ENCODE results near the gene DUOX2.

Gene DUOX2

DNA sequence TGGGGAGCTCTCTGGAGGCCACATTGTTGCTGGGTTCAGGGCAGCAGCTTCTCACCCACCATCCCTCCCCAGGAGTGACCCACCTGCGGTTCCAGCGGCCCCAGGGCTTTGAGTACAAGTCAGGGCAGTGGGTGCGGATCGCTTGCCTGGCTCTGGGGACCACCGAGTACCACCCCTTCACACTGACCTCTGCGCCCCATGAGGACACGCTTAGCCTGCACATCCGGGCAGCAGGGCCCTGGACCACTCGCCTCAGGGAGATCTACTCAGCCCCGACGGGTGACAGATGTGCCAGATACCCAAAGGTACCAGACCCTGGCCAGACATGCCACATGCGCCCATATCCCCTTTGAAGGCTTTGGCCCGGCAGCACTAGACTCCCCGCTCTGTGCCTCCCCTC is 47.7 kb upstream of the DUOX2 start:
- Histone ChIP-seq H3K4me1 (ENCODE audit: insufficient read depth, low read length, poor library complexity, severe bottlenecking) (peaks cover 15% of the 10 kb centered on the region), H3K4me3 (ENCODE audit: low read length, poor library complexity, severe bottlenecking) (no peak overlapping the region), H3K9me2 (replicated peaks; ENCODE audit: low read depth, low read length) (no peaks in the 10 kb centered on the region), H3K36me3 (ENCODE audit: insufficient read depth, low read length) (no peaks in the 10 kb centered on the region), H3F3A (ENCODE audit: low read depth) (no peaks in the 10 kb centered on the region), H3K4me2 (ENCODE audit: low read depth, low read length, poor library complexity, severe bottlenecking) (no peak overlapping the region), H3K27me3 (ENCODE audit: insufficient read depth, low read length, poor library complexity, severe bottlenecking) (no peaks in the 10 kb centered on the region), H3K79me2 (ENCODE audit: insufficient read depth, low read length) (peaks cover 15% of the 10 kb centered on the region), H4K20me1 (ENCODE audit: insufficient read depth, low read length, poor library complexity, severe bottlenecking) (no peaks in the 10 kb centered on the region), H3K9me3 (ENCODE audit: insufficient read depth, low read depth, low read length) (no peaks in the 10 kb centered on the region), H3K9ac (ENCODE audit: low read depth, low read length, poor library complexity, severe bottlenecking) (no peak overlapping the region), H2AFZ (ENCODE audit: low read length) (no peak overlapping the region)
- no peak for TF ChIP-seq EZH2phosphoT487 (IDR thresholded peaks at IDR 0.05; ENCODE audit: borderline replicate concordance)
- no peak for TF ChIP-seq CTCF (conservative IDR thresholded peaks at IDR 0.05; ENCODE audit: low read length)

- H4K20me1 ChIP-seq (ENCODE audit: insufficient read depth, low read length, poor library complexity, severe bottlenecking) = no peaks in the 10 kb centered on the region
- no peaks in the 10 kb centered on the region for H3K9me3 ChIP-seq (ENCODE audit: insufficient read depth, low read depth, low read length)
Measured at GRCh38 chr15:45157974-45158373, 44.0 kb upstream of the DUOX2 start.

GRCh38 chr15:45156744-45157455 is 42.9 kb upstream of the DUOX2 start:
- Histone ChIP-seq H3K9ac (ENCODE audit: low read depth, low read length, poor library complexity, severe bottlenecking) (no peak overlapping the region), H3K4me1 (ENCODE audit: insufficient read depth, low read length, poor library complexity, severe bottlenecking) (no peaks in the 10 kb centered on the region), H3K36me3 (ENCODE audit: insufficient read depth, low read length) (no peaks in the 10 kb centered on the region), H3K27me3 (ENCODE audit: insufficient read depth, low read length, poor library complexity, severe bottlenecking) (no peaks in the 10 kb centered on the region), H3K4me2 (ENCODE audit: low read depth, low read length, poor library complexity, severe bottlenecking) (no peak overlapping the region), H3F3A (ENCODE audit: low read depth) (no peaks in the 10 kb centered on the region), H4K20me1 (ENCODE audit: insufficient read depth, low read length, poor library complexity, severe bottlenecking) (no peaks in the 10 kb centered on the region), H2AFZ (ENCODE audit: low read length) (no peak overlapping the region), H3K79me2 (ENCODE audit: insufficient read depth, low read length) (no peaks in the 10 kb centered on the region), H3K9me2 (replicated peaks; ENCODE audit: low read depth, low read length) (no peaks in the 10 kb centered on the region), H3K4me3 (ENCODE audit: low read length, poor library complexity, severe bottlenecking) (no peak overlapping the region), H3K9me3 (ENCODE audit: insufficient read depth, low read depth, low read length) (no peaks in the 10 kb centered on the region)
- TF ChIP-seq EZH2phosphoT487 (IDR thresholded peaks at IDR 0.05; ENCODE audit: borderline replicate concordance) = no peak
- TF ChIP-seq CTCF (conservative IDR thresholded peaks at IDR 0.05; ENCODE audit: low read length) = no peak

More at GRCh38 chr15:45157974-45158373, 44.0 kb upstream of the DUOX2 start:
- no peaks in the 10 kb centered on the region for H3K36me3 ChIP-seq (ENCODE audit: insufficient read depth, low read length)
- no peak overlapping the region for H3K4me2 ChIP-seq (ENCODE audit: low read depth, low read length, poor library complexity, severe bottlenecking)
- no peak overlapping the region for H2AFZ ChIP-seq (ENCODE audit: low read length)
- no peaks in the 10 kb centered on the region for H3K79me2 ChIP-seq (ENCODE audit: insufficient read depth, low read length)
- no peaks in the 10 kb centered on the region for H3K4me1 ChIP-seq (ENCODE audit: insufficient read depth, low read length, poor library complexity, severe bottlenecking)
- H3K4me3 ChIP-seq (ENCODE audit: low read length, poor library complexity, severe bottlenecking) = no peak overlapping the region
- H3F3A ChIP-seq (ENCODE audit: low read depth) = no peaks in the 10 kb centered on the region
- no peaks in the 10 kb centered on the region for H3K27me3 ChIP-seq (ENCODE audit: insufficient read depth, low read length, poor library complexity, severe bottlenecking)
- no peak overlapping the region for H3K9ac ChIP-seq (ENCODE audit: low read depth, low read length, poor library complexity, severe bottlenecking)
- TF ChIP-seq CTCF (conservative IDR thresholded peaks at IDR 0.05; ENCODE audit: low read length) (no peak), EZH2phosphoT487 (IDR thresholded peaks at IDR 0.05; ENCODE audit: borderline replicate concordance) (no peak)
- no peaks in the 10 kb centered on the region for H3K9me2 ChIP-seq (replicated peaks; ENCODE audit: low read depth, low read length)

All from Loucy (cell line).